HG02623 (cell line): Measurements from ENCODE around the gene PHOSPHO2.
"Not testable (repeated sequence)": the region's sequence is repeated elsewhere in the genome, so short reads cannot be mapped to it uniquely, and the experiment has no call there.

ENCODE experiments used
- ATAC-seq: cut with Tn5 transposase; IDR thresholded peaks from one replicate; pipeline ENCODE4 v1.9.1; 2021; ENCODE audit warnings: moderate library complexity; ENCODE audit not compliant: unreplicated experiment

Gene PHOSPHO2

DNA sequence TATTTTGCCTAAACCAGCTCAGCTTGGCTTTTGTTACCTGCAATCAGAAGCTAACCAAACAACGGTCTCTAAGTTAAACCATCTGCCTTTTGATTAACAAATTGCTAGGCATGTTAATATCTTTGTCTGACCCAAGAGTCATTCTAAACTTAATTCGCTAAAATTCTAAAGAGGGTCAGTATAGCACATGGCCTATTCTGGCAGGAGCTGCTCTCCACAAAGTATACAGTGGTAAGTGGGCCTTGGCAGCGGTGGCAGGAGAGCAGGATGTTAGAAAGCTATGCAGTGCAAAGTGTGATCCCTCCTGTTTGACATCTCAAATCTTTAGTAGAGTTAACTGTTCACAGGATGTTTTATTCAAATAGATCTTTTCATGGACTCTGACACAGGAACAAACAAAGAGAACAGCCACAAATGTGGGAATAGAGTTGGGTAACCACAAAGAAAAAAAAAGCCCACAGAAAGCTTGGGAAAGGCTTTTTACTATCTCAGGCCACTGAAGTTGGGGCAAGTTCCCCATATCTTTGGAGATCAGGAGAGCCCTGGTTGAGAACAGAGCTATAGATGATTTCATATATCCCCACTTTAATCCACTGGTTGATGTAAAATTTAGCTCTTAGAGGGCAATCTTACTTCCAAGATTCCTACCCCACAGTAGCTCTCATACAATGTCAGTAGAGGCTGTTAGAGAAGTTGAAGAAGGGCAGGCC is 10.7 kb upstream of the PHOSPHO2 start:
- ATAC-seq: no peak

DNA sequence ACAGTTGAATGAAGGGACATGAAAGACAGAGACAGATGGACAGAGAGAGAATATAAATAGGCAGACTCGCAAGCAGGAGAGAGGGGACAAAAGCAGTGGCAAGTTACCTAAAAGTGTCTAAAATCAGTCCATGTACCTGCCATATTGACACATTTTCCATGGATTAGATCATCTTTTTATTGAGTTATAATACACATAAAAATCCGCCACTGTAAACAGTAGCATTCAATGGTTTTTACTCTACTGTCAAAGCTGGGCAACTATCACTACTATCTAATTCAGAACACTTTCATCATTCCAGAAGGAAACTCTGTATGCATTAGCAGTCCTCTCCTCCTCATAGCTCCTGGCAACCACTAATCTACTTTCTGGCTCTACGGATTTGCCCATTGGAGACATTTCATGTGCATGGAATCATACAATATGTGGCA is 10.1 kb upstream of the PHOSPHO2 start:
- no peak for ATAC-seq

DNA sequence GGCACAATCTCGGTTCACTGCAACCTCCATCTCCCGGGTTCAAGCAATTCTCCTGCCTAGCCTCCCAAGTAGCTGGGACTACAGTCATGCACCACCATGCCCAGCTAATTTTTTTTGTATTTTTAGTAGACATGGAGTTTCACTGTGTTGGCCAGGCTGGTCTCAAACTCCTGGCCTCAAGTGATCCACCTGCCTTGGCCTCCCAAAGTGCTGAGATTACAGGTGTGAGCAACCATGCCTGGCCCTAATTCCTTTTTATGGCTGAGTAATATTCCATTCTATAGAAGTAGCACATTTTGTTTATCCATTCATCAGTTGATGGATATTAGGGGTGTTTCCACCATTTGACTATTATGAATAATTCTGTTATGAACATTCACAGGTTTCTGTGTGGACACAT is 9.6 kb upstream of the PHOSPHO2 start:
- ATAC-seq: not testable (repeated sequence)

DNA sequence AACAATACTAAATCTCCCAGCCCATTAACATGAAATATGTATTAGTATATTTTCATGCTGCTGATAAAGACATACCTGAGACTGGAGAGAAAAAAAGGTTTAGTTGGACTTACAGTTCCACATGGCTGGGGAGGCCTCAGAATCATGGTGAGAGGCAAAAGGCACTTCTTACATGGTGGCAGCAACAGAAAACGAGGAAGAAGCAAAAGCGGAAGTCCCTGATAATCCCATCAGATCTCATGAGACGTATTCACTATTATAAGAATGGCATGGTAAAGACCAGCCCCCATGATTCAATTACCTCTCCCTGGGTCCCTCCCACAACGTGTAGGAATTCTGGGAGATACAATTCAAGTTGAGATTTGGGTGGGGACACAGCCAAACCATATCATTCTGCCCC is 7.4 kb upstream of the PHOSPHO2 start:
- ATAC-seq: not testable (repeated sequence)

DNA sequence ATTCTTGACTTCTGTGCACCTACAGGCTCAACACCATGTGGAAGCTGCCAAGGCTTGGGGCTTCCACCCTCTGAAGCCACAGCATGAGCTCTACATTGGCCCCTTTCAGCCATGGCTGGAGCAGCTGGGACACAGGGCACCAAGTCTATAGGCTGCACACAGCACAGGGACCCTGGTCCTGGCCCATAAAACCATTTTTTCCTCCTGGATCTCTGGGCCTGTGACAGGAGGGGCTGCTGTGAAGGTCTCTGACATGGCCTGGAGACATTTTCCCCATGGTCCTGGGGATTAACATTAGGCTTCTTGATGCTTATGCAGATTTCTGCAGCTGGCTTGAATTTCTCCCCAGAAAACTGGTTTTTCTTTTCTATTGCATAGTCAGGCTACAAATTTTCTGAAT is 6.3 kb upstream of the PHOSPHO2 start:
- not testable (repeated sequence) for ATAC-seq

DNA sequence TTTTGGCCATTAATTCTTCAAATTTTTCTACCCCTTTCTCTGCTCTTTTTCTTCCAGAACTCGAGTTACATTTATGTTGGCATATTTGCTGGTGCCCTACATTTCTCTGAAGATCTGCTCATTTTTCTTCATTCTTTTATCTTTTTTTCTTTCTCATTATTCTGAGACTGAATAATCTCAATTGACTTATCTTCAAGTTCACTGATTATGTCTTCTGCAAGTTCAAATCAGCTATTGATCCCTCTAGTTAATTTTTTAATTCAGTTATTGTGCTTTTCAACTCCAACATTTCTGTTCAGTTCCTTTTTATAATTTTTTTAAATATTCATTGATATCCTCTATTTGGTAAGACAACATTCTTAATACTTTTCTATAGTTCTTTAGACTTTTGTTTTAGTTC is 3.3 kb upstream of the PHOSPHO2 start:
- ATAC-seq: no peak

DNA sequence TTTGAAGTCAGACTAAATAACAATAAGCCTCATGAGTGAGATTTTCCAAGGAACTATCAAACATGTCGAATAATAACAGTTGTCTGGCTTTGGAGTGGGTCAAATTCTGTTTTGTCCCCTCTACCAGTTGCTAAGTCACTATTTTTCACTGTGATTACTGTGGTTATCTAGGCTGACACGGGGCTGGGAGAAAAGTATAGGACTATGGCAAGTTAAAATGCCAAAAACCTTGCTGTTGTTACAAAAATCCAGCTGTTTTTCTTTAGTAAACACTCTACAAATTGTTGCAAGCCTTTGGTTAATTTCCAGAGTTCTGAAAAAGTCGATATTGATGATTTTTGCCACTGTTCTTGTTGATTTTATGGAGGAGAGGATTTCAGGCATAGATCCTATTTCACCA is 1.6 kb upstream of the PHOSPHO2 start:
- no peak for ATAC-seq

DNA sequence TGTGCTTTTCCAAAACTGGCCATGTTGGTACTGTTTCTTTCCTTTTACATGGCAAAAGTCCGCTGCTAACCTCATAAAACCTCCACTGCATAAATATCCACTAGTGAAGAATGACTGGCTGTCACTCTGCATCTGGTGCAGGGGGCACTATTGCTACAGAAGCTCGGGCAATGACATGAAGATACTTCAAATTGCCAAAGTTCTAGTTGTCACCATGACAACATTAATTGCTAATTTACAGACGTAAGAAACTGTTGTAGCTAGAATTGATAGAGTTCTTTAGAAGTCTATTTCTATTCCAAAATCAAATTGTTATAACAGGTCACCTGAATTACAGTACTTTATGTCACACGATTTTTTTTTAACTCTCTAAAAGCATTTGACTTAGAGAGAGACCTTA is 909 bp upstream of the PHOSPHO2 start:
- ATAC-seq: no peak

DNA sequence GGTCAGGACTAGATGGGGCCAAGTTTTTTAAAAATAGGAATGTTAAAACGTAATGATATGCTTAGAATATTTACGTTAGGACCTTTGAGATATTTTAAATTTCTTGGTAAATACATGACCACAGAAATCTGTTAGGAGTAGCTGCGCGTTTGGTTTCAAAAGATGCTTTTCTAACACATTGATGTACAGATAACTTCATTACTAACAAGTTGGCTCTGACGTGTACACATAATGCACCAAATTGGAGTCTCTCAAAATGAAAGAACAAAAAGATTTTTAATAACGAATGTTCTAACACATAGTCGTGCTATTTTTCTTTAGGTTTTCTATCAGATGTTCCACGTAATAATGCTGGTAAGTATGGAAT is 608 bp downstream of the PHOSPHO2 start:
- ATAC-seq: no peak

DNA sequence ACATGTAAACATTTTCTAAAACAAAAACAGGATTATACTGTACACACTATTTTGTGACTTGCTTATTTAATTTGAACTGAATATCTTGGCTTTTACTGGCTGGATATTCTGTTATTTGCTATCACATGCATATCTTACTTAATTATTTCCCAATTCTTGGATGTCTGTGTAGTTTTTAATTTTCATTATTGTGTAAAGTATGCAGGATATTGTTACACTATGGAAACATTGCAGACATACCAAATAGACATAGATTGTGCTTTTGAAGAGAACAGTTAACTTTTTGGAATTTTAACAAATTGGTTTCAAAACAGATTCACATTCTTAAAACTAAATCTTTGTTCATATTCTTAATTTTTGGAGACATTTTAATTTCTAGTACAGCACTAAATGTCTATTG is 2.1 kb downstream of the PHOSPHO2 start:
- ATAC-seq: no peak

DNA sequence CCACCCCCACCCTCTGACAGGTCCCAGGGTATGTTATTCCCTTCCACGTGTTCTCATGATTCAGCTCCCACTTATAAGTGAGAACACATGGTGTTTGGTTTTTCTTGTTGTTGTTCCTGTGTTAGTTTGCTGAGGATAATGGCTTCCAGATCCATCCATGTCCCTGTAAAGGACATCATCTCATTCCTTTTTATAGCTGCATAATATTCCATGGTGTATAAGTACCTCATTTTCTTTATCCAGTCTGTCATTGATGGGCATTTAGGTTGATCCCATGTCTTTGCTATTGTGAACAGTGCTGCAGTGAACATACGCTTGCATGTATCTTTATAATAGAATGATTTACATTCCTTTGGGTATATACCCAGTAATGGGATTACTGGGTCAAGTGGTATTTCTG is 4.9 kb downstream of the PHOSPHO2 start:
- not testable (repeated sequence) for ATAC-seq

DNA sequence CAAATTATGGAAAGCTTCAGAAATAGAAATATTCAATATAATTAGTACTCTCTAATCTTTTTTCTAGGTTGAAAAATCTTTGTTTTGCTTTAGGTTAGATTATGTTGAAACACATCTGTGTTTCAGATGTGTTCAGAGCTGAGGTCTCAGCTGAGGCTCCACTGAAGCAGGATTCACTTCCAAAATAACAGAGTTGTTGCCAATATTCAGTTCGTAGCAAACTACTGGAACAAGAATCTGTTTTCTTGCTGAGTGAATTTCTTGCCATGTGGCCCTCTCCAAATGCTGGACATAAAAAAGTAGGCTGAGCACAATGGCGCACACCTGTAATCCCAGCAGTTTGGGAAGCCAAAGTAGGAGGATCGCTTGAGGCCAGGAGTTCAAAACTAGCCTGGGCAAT is 8.7 kb downstream of the PHOSPHO2 start:
- no peak for ATAC-seq

DNA sequence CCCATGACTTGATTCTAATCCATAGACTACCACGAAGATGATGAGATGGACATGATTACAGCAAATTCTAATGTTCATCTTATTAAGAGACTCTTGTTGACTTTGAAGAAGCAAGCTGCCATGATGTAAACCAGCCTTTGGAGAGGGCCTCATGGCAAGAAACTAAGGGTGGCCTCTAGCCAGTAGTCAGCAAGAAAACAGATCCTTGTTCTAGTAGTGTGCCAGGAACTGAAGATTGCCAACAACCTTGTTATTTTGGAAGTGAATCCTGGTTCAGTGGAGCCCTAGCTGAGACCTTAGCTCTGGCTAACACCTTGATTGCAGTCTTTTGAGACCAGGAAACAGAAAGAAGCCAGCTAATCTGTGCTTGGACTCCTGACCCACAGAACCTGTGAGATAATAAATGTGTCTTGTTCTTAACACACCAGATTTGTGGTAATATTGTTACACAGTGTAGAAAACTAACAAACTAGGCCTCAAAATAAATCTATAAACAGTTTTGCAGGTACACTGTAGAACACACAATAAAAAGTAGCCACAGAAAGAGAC is 10.0 kb downstream of the PHOSPHO2 start:
- no peak for ATAC-seq

DNA sequence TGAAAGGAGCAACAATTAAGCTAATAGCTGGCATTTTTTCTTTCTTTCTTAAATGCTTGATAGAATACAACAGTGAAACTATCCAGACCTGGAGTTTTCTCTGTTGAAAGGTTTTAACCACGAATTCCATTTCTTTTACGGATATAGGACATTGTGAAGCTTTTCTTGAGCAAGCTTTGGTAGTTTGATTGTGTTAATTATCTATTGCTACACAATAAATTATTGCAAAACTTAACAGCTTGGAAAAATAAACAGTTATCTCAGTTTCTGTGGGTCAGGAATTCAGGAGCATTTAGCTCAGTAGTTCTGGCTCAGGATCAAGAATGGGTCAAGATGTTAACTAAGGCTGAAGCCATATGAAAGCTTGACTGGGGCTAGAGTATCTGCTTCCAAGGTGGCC is 11.7 kb downstream of the PHOSPHO2 start:
- ATAC-seq: no peak

DNA sequence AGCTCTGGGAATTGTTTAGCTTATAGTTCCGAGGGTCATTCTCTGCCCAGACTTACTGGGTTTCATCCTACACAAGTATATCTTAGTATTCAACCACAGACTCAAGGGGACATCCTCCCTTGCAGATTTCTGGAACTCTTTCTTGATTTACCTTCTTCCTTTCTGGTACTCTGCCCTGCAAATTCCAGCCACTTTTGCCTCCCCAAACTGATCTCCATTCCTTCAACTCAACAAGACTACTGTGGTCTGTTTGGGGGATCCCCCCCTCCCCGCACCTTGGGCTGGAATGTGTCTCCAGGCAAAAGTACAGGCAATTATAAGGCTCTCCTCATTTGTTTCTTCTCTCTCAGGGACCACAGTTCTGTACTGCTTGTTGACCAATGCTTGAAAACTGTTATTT is 13.4 kb downstream of the PHOSPHO2 start:
- no peak for ATAC-seq

DNA sequence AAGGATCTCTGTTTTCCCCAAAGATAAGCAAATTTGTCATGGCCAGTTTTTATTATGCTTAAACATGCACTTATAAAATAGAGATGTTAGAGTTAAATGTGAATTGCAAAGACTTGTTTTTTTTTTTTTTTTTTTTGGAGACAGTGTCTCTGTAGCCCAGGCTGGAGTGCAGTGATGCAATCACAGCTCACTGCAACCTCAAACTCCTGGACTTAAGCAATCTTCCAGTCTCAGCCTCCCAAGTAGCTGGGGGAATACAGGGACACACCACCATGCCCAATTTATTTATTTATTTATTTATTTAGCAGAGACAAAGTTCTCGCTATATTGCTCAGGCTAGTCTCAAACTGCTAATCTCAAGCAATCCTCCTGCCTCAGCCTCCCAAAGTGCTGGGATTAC is 15.1 kb downstream of the PHOSPHO2 start:
- no peak for ATAC-seq

DNA sequence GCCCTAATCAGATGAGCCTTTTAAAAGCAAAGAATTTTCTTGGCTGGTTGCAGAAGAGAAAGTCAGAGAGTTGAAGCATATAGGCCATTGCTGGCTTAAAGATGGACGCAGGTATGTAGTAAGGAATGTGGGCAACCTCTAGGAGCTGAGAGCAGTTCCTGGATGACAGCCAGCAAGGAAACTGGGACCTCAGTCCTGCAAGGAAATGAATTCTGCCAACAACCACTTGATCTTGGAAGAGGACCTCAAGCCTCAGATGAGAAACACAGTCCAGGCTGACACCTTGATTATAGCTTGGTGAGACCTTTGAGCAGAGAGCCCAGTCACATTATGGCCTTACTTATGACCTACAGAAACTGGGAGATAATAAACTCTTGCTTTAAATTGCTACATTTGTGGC is 15.7 kb downstream of the PHOSPHO2 start:
- ATAC-seq: no peak

DNA sequence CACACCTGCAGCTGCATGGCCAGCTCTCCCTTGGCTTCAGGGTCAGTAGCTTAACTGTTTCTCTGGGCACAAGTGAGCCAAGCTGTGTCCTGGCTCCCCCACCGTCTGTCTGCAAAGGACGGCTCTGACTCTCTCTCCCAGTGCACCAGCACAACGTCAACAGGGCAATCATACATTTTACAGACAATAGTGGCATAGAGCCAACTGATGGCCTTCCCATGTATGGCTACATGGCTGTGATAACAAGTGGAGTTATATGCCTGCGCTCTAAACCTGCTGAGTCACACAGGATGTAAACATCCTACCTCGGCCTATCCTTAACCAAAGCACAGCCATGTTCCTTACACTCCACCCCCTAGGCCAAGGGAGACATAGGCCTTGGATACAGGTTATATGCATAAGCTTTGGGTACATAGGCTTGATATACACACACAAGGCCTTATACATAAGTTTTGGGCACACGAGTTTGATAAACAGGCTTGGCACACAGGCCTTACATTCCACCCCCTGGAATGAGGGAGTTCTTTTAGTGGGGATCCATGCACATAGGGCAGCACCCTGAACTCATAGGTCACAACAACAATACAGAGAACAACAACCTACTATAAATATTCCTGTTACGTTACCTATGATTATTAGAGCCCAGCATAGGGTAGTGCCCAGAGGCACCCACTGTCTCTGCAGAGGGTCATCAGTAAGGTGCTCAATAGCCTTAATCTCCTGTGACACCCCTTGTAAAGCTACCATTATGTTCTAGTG is 17.7 kb downstream of the PHOSPHO2 start:
- no peak for ATAC-seq

DNA sequence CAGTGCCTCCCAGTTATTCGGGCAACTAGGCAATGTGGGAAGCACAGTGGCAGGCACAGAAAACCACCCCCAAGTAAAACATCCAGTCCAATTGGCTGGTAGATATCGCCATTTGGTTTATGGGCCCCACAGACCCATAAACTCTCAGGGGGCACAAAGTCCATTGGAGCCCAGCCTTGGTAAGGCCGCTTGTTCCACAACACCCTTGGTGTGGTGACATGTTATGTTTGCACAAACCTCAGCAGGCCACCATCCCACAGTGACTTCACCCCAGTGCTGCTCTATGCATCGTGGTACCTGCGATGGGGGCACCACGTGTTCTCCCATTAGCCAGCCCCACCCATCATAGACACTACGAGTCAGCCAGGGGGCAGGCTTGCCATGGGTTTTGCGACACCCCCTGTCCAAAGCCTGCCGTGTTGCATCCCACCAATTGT is 18.5 kb downstream of the PHOSPHO2 start:
- ATAC-seq: no peak

DNA sequence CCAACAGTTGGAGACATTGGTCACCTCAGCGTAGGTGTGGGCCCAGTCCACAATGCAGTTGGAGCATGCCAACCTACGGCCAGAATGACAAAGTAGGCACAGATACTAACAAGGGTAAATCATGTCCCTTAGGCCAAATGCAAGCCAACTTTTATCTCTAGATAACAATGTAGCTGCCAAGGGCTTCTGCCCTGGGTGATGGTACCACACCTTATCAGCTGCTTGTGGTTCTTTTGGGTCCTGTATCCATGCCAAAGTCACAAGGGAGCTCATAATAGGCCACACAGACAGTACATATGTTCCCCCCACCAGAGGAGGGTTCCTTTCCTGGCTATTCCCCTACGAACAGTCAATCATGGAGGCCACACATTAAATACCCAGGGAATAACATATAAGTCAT is 19.1 kb downstream of the PHOSPHO2 start:
- ATAC-seq: no peak

DNA sequence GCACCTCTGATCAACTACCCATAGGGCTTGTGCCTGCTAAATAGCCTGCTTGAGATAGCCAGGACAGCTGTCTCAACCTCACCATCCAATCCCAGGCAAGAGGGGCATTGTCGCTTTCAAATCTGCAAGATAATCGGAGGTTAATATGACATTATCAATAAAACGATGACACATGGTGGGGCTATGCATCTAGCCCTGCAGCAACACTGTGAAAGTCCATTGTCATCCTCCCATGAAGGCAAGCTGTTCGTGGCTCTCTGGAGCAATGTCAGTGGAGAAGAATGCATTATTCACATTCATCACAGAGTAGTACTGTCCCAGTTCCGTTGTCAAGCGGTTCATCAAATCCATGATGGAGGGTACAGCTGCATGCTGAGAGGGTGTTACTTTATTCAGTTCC is 20.4 kb downstream of the PHOSPHO2 start:
- ATAC-seq: no peak
